GM19463 (cell line): ENCODE data around the gene FAM43A.
A peak's percentile ranks its signal among the peaks of the same experiment; 100 is the strongest.

ENCODE experiments used
- ATAC-seq: cut with Tn5 transposase; IDR thresholded peaks from one replicate; pipeline ENCODE4 v1.9.1; 2021; ENCODE audit warnings: mild to moderate bottlenecking, moderate library complexity; ENCODE audit not compliant: unreplicated experiment

The FAM43A gene

DNA sequence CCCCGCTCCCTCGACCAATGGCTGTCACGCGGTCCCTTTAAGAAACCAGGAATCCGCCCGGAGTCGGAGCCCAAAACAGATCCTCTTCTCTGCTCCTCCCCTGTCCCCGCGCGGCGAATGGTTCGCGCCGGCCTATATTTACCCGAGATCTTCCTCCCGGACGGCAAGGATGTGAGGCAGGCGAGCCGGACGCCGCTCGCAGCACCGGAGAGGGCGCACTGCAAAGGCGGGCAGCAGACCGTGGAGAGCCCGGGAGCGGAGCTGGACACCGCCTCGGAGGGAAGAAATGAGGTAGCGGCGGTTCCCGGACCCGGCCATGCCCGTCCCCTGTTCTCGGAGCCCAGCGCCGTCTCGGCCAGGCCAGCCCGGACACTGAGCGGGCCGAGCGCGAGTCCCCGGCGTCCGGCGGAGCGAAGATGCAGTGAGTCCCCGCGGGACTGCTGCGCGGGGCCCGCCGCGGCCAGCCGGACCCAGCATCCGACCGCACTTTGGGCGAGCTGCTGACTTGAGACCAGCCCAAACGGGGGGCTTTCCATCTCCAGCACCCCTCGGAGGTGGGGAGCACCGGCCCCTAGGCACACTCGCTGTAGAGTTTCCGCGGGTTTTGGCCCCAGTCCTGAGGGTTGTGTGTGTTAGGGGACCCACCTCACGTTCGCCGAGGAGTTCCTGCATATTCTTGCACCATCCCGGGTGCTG, at the start of gene FAM43A:
TSS of gene FAM43A (plus strand) at position 166 of the 696 bp plus-strand sequence. CDS start 944 bp downstream, outside the sequence.
- ATAC-seq: peak; percentile 35

DNA sequence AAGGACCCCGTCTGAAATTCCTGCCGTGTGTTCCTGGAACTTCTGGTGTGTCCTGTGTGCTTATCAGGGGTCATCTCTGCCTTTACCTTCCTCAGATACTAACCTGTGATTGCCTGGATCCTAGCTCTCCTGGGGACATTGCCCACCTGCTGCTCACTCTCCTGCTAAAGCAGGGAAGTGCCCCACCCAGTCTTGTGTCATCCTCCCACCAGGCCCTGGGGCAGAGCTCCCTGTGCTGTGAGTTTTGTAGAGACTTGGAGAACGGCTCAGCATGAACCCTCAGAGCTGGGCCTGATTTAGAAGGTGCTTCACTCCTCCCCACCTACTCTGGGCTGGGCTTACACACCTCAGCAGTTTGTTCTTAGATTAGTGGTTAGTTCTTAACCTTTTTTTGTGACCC, 48.6 kb upstream of the FAM43A start:
- ATAC-seq: no peak

GRCh38 chr3:194637541-194638400, 47.9 kb upstream of the FAM43A start:
- ATAC-seq: no peak

DNA sequence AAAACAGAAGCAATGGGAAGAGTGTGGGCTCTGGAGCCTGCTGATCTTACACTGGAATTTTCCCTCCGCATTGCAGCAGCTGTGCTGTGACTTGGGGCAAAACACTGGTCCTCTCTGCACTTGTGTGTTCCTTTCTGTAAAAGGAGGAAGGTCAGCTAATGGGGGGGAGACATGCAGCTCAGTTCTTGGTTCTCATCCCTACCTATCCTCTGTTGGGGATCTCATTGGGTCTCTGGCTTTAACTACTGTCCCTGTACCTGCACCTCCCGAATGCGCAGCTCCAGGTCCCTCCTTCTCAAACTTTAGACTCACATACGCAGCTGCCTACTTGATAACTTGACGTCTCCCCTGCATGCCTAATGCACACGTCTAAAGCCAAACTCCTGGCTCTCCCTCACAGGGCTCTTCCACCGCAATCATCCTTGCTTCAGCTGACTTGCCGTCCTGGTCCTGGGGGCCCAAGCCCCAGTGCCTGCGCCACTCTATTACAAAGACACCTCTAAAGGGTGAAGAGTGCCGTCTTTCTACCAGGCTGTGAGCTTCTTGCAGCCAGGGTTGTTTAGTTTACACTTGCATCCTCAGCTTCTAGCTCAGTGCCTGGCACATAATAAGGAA, 46.6 kb upstream of the FAM43A start:
- no peak for ATAC-seq

GRCh38 chr3:194640829-194641228, 44.9 kb upstream of the FAM43A start:
- ATAC-seq: no peak

DNA sequence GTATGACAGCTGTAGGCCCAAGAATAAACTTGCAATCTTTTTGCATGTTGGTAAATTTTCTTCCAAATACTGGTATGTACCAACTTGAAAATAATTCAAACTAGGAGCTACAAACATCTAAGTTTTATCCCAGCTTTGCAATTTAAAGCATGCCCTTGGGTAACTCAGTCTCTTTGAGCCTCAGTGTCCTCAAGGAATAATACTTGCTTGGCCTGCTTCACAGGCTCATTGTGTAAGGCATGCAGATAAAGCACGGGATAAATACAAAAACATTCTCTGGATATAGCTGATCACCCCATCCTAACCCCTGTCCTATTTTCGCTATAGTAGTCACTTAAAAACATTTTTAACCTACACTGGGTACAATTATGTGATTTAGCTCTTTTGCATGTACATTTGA, 42.9 kb upstream of the FAM43A start:
- no peak for ATAC-seq

DNA sequence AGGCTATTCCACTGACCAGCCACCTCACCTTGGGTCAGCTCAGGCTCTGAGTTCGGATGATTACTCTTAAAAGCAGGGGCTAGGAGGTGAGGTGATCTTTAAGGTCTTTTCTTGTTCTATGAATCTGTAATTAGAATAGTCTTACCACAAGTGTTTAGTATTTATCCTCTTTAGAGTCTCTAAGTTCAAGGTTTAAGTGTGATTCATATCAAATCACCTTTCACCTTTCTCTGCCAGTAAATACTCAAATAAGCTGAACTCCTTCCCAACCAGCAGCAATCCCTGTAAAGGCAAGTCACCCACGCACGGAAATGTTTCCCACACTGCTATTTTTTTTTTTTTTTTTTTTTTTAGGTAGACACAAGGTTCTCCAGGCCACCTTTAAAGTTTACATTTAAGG, 37.9 kb upstream of the FAM43A start:
- no peak for ATAC-seq

DNA sequence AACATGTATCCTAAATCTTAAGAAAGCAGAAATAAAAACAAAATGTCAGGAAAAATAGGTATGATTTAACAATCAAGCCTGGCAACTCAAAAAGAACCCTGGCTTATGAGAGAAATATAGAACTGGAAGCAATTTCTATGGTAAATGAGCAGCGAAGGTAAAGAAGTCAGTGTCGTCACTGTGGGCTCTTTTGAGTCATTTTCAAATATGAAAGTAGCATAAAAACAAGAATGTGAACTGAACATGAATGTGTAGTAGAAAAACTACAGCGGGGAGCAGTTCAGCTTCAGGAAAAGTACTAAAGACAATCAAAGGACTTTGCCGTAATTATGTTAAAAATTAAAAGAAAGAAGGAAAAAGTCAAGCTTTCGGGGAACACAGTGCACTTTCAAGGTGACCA, 31.2 kb upstream of the FAM43A start:
- ATAC-seq: peak; percentile 91

DNA sequence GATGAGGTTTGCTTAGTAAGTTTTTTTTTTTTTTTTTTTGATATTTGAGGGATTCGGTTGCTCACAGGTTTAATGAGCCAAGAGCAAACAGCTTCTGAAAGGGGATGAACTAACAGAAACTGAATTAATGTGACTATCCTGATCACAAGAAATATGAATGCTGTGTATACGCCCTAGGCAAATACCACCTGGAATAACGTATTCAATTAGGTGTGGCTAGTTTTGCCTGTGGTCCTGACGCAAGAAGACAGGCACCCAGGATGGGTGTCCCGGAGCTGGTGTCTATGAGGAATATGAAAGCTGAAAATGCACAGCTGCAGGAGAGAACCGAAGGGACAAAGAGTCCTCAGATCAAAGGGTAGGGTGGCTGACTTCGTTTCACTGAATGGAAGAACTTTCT, 28.2 kb upstream of the FAM43A start:
- ATAC-seq: no peak

GRCh38 chr3:194658477-194659242, 27.0 kb upstream of the FAM43A start:
- no peak for ATAC-seq

DNA sequence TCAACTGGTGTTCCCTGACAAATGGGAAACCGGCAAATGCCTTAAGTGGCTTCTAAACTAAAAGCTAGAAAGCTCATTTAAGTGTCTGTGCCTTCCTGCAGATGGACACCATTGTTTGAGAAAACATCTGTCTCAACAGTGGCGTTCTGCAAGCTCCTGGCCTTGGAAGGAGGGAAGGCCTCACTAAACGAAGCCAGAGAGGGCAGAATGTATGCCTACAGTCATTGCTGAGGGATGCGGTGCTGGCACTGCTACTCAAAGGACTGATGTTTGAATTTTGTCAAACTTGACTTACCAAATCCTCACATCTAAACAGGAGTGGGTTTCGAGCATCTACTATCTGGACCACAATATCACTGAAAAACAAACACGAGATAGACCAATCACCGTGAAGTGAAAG, 25.9 kb upstream of the FAM43A start:
- ATAC-seq: no peak

GRCh38 chr3:194661374-194661773, 24.3 kb upstream of the FAM43A start:
- no peak for ATAC-seq

DNA sequence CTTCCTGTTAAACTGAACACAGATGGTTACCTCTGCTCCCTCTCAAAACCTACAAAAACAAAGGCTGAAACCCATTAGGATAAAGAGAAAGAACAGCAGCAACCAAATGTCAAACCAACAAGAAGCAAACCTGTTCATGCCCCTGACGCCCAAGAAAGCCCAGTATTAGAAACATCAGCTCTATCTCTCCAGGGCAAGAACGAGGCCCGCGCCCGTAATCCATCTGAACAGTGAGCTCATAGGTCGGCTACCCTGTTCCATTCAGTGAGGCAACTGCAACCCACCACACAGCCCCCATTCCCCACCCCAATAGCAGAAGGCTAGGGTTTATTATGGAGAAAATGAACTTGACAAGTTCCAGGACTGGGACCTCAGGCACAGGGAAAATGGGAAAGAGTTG, 23.7 kb upstream of the FAM43A start:
- ATAC-seq: no peak

DNA sequence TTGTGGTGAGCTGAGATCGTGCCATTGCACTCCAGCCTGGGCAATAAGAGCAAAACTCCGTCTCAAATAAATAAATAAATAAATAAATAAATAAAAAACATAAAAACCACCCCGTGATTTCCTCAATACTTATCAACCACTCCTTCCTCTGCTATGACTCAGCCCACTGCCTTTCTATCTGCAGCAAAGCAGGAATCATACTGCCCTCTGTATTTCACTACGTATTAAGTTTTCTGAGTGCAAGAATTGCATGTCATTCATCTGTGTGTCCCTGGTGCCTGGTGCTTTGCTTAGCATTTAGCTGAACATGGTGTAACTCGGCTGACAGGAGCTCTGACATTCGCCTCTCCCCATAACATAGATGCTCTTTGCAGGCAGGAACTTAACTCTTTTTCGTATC, 20.8 kb upstream of the FAM43A start:
- no peak for ATAC-seq

DNA sequence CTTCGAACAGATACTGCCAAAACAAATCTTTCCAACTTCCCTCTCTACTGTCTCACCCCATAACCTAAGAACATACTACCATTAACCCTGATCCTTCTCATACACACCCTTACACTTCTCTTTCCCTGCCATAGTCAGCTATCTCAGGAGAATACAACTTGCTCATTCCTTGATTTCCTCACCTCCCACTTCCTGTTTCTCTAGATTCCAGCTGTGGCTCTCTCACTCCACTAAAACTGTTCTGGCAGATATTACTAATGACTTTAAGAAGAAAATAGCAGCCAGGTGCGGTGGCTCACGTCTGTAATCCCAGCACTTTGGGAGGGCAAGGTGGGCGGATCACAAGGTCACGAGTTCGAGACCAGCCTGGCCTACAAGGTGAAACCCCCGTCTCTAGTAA, 18.3 kb upstream of the FAM43A start:
- ATAC-seq: no peak

GRCh38 chr3:194671511-194671899, 14.2 kb upstream of the FAM43A start:
- ATAC-seq: peak; percentile 16

- peak; percentile 80 for ATAC-seq
Measured at GRCh38 chr3:194671900-194672808, 13.5 kb upstream of the FAM43A start, which contains the start of gene LSG1. Gene LSG1, minus strand, starts transcription at chr3:194672191. Its CDS starts 29 bp downstream, at chr3:194672162.

GRCh38 chr3:194672876-194673275, 12.8 kb upstream of the FAM43A start:
- no peak for ATAC-seq

GRCh38 chr3:194673761-194674160, 11.9 kb upstream of the FAM43A start:
- no peak for ATAC-seq

GRCh38 chr3:194675081-194675640, 10.5 kb upstream of the FAM43A start:
- no peak for ATAC-seq
